Measurements from ENCODE around the gene CCZ1.
"Not testable (repeated sequence)": the region's sequence is repeated elsewhere in the genome, so short reads cannot be mapped to it uniquely, and the experiment has no call there.

CCZ1 gene

GRCh38 chr7:5867060-5867459 lies 31.5 kb upstream of the CCZ1 start:
- Histone ChIP-seq H3K4me3 (ENCODE audit: low read depth, low read length) (no peak overlapping the region), H3K27ac (no peak overlapping the region), H3K27me3 (replicated peaks) (no peaks in the 10 kb centered on the region), H3K36me3 (replicated peaks) (no peaks in the 10 kb centered on the region)
- DNase-seq: no peak
- no peak for TF ChIP-seq CTCF (IDR thresholded peaks at IDR 0.05; ENCODE audit: low read depth, low read length, missing control alignments)
- in situ Hi-C loops (cut with HindIII; ENCODE audit: low pct_ligation_motif_present, low sequenced_read_pairs): no loop called here

DNA sequence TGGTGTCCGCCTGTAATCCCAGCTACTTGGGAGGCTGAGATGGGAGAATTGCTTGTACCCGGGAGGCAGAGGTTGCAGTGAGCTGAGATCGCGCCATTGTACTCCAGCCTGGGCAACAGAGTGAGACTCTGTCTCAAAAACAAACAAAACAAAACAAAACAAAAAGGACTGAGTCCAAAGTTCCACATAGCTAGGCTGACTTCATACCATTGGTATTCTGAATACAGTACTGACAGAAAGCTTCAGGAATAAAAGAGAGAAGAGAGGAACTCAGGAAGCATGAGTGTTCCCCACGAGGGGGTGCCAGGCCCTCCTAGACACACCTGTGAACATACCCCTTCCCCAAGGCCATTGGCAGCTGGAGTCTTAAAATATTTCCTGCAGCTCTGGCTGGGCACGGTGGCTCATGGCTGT lies 29.6 kb upstream of the CCZ1 start:
- in situ Hi-C loops (cut with HindIII; ENCODE audit: low pct_ligation_motif_present, low sequenced_read_pairs); H3K27ac ChIP-seq; DNase-seq; H3K4me3 ChIP-seq (ENCODE audit: low read depth, low read length); H3K36me3 ChIP-seq (replicated peaks); H3K27me3 ChIP-seq (replicated peaks): not testable (repeated sequence)

- Histone ChIP-seq H3K4me3 (ENCODE audit: low read depth, low read length) (no peak overlapping the region), H3K27ac (no peak overlapping the region), H3K27me3 (replicated peaks) (no peaks in the 10 kb centered on the region), H3K36me3 (replicated peaks) (no peaks in the 10 kb centered on the region)
- no peak for TF ChIP-seq CTCF (IDR thresholded peaks at IDR 0.05; ENCODE audit: low read depth, low read length, missing control alignments)
- in situ Hi-C loops (cut with HindIII; ENCODE audit: low pct_ligation_motif_present, low sequenced_read_pairs): no loop called here
- DNase-seq: no peak
These were observed 28.8 kb upstream of the CCZ1 start for GRCh38 chr7:5869691-5870090.

GRCh38 chr7:5870311-5870710 lies 28.2 kb upstream of the CCZ1 start:
- Histone ChIP-seq H3K27me3 (replicated peaks) (no peaks in the 10 kb centered on the region), H3K36me3 (replicated peaks) (no peaks in the 10 kb centered on the region), H3K27ac (no peak overlapping the region), H3K4me3 (ENCODE audit: low read depth, low read length) (no peak overlapping the region)
- in situ Hi-C loops (cut with HindIII; ENCODE audit: low pct_ligation_motif_present, low sequenced_read_pairs): no loop called here
- DNase-seq: no peak
- no peak for TF ChIP-seq CTCF (IDR thresholded peaks at IDR 0.05; ENCODE audit: low read depth, low read length, missing control alignments)

DNA sequence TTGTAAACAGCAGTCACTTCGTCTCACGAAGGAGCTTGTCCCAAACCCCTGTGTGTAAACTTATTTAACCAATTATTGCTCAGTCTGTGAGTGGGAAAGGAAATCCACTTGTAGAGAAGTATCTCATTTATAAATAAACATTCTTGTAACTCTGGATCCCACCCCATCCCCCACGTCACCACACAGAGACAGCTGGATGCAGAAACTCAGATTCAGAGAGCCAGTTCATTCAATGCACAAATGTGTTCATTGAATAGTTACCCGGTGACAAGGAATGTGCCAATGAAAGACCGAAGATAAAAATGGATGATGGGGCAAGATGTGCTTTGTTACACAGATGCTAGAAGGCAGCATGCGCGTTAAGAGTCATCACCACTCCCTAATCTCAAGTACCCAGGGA lies 26.2 kb upstream of the CCZ1 start:
- in situ Hi-C loops (cut with HindIII; ENCODE audit: low pct_ligation_motif_present, low sequenced_read_pairs): no loop called here
- no peak for TF ChIP-seq CTCF (IDR thresholded peaks at IDR 0.05; ENCODE audit: low read depth, low read length, missing control alignments)

DNA sequence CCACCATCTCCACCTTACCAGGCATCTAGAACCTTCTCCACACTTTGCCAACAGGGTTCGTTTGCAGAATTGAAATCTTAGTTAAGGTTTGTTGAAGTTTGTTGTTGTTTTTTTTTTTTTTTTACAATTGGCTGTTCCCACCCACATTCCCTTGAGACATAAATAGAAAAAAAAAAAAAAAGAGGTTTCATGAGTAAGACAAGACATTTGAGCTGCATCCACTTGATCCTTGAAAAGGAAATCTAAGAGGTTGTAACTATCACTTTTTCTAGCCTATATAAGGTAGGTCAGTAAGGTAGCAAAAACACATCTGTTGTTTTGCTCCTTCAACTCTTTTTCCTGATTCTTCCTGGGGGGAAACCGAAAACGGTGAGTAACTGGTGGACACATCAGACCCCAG lies 18.9 kb upstream of the CCZ1 start:
- H3K4me3 ChIP-seq (ENCODE audit: low read depth, low read length); H3K27ac ChIP-seq; in situ Hi-C loops (cut with HindIII; ENCODE audit: low pct_ligation_motif_present, low sequenced_read_pairs); H3K36me3 ChIP-seq (replicated peaks); DNase-seq; H3K27me3 ChIP-seq (replicated peaks): not testable (repeated sequence)

More for the DNA sequence above, 26.2 kb upstream of the CCZ1 start:
- no peak for DNase-seq
- no peak overlapping the region for H3K4me3 ChIP-seq (ENCODE audit: low read depth, low read length)
- no peaks in the 10 kb centered on the region for H3K36me3 ChIP-seq (replicated peaks)
- H3K27me3 ChIP-seq (replicated peaks): no peaks in the 10 kb centered on the region
- no peak overlapping the region for H3K27ac ChIP-seq

- in situ Hi-C loops (cut with HindIII; ENCODE audit: low pct_ligation_motif_present, low sequenced_read_pairs); H3K27me3 ChIP-seq (replicated peaks); H3K27ac ChIP-seq; H3K36me3 ChIP-seq (replicated peaks); H3K4me3 ChIP-seq (ENCODE audit: low read depth, low read length); DNase-seq: not testable (repeated sequence)
These were observed 18.4 kb upstream of the CCZ1 start for GRCh38 chr7:5880106-5880505.

- H3K27ac ChIP-seq; DNase-seq; H3K27me3 ChIP-seq (replicated peaks); H3K36me3 ChIP-seq (replicated peaks); in situ Hi-C loops (cut with HindIII; ENCODE audit: low pct_ligation_motif_present, low sequenced_read_pairs); H3K4me3 ChIP-seq (ENCODE audit: low read depth, low read length): not testable (repeated sequence)
These were observed 14.1 kb upstream of the CCZ1 start for GRCh38 chr7:5884431-5884830.

- H3K4me3 ChIP-seq (ENCODE audit: low read depth, low read length); H3K27me3 ChIP-seq (replicated peaks); DNase-seq; H3K36me3 ChIP-seq (replicated peaks); in situ Hi-C loops (cut with HindIII; ENCODE audit: low pct_ligation_motif_present, low sequenced_read_pairs); H3K27ac ChIP-seq: not testable (repeated sequence)
These were observed 10.5 kb upstream of the CCZ1 start for GRCh38 chr7:5888021-5888420.

- H3K4me3 ChIP-seq (ENCODE audit: low read depth, low read length); in situ Hi-C loops (cut with HindIII; ENCODE audit: low pct_ligation_motif_present, low sequenced_read_pairs); H3K36me3 ChIP-seq (replicated peaks); H3K27ac ChIP-seq; DNase-seq; H3K27me3 ChIP-seq (replicated peaks): not testable (repeated sequence)
These were observed 8.3 kb upstream of the CCZ1 start for GRCh38 chr7:5890244-5890643.
